SHP77 (cell line): ENCODE results near the gene ARHGAP8.
"Not testable (repeated sequence)": the region's sequence is repeated elsewhere in the genome, so short reads cannot be mapped to it uniquely, and the experiment has no call there.

ENCODE experiments used
- DNase-seq, 2 experiments: peaks; one replicate each; lab custom pipeline; 2025; lab: John Stamatoyannopoulos, UW

The ARHGAP8 gene

DNA sequence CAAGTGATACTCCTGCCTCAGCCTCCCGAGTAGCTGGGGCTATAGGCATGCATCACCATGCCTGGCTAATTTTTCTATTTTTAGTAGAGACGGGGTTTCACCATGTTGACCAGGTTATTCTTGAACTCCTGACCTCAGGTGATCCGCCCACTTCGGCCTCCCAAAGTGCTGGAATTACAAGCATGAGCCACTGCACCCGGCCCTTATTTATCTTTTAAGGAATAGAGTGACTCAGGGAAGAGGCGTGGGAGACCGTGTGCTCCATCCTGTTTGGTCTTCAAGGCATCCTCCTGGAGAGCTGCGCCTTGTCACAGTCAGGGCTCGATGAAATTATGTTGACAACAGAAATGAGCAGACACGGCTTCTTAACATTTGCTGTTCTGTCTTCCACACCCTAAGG is 12.7 kb upstream of the ARHGAP8 start:
- not testable (repeated sequence) for DNase-seq

GRCh38 chr22:44740307-44740706 is 12.1 kb upstream of the ARHGAP8 start:
- DNase-seq: no peak

- DNase-seq: no peak
Measured at GRCh38 chr22:44741929-44742328, 10.4 kb upstream of the ARHGAP8 start.

GRCh38 chr22:44743247-44743646 is 9.1 kb upstream of the ARHGAP8 start:
- DNase-seq: no peak

GRCh38 chr22:44743804-44744211 is 8.6 kb upstream of the ARHGAP8 start:
- DNase-seq: no peak

- DNase-seq: no peak
Measured at GRCh38 chr22:44745853-44746789, 6.3 kb upstream of the ARHGAP8 start.

- not testable (repeated sequence) for DNase-seq
Measured at GRCh38 chr22:44747784-44748127, 4.6 kb upstream of the ARHGAP8 start.

DNA sequence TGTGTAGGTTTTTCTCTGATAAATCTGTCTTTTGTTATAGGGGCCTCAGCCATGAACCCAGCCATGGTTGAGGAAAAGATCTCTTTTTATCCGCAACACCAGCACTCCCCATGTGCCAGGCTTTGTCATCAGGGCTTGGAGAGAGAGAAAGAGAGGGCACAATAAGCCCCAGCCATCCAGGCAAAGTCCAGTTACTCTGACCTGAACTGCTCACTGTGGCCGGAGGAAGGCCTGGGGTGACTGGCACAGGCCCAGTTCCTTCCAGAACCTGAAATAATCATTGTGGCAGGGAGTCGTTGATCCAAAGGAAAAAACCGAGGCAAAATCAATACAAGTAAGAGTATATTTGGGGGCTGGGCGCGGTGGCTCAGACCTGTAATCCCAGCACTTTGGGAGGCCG is 3.9 kb upstream of the ARHGAP8 start:
- no peak for DNase-seq

- DNase-seq: no peak
Measured at GRCh38 chr22:44750481-44750880, 1.9 kb upstream of the ARHGAP8 start.

DNA sequence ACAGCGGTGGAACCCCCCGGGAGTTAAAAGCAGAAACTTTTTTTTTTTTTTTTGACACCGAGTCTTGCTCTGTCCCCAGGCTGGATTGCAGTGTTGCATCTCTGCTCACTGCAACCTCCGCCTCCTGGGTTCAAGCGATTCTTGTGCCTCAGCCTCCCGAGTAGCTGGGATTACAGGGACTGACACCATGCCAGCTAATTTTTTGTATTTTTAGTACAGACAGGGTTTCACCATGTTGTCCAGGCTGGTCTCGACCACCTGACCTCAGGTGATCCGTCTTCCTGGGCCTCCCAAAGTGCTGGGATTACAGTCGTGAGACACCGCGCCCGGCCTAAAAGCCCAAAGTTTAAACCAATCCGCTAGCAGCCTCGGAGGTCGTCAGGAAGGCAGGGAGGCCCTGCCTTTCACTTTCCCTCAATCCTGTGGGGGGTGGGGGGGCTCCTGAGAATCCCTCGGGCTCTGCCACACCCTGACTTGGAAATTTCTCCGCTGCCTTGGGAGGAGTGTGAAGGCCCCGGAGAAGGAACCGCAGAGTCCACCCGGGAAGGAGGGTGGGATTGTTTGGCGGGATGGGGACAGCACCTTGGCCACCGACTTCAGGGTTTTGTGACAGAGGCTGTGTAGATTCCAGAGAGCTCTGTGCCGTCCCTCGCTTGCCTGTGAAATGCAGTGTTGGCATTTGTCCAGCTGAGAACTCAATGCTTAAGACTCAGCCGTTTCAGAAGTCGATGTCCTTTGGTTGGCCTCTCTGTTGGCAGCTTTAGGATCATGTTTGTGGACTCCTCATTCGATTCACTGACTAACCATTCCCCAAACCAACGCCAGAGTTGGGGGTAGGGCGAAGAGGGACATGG is 1.0 kb downstream of the ARHGAP8 start:
- no peak for DNase-seq

DNA sequence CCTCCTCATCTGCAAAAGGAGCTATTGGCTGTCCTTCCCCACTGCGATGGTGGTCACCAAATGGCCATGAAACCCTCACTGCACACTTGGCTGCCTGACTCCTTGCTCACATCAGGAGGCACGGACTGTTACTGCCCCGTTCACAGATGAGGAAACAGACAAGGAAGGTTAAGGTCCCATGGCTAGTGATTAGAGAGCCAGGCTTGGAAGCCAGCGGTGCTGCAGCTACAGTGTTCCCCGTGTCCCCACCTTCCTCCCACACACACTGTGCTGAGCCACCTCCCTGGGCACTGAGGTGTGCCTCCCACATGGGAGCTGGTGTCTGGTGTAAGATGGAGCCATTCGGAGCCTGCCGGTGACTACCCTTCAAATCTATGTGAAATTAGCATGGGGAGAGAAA is 2.6 kb downstream of the ARHGAP8 start:
- DNase-seq: no peak

DNA sequence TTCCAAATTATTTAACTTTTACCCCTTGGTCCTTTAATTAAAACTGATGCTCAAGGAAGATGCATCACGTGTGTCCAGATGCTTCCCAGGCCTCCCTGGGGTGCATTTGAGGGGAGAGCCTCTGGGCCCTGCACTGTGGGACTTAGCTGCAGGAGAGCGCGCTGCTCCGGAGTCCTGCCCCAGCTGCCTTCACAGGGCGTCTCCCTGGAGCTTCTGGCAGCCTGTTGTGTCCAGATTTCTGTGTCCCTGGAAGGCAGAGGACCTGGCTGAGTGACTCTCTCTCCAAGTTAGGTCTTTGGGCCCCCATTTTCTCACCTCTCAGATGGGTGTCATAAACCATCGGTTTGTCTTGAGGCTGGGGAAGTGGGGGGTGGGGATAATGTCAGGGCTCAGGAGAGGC is 3.0 kb downstream of the ARHGAP8 start:
- no peak for DNase-seq

GRCh38 chr22:44755956-44756361 is 3.6 kb downstream of the ARHGAP8 start:
- no peak for DNase-seq

GRCh38 chr22:44758344-44758973 is 6.1 kb downstream of the ARHGAP8 start:
- DNase-seq: peak; percentile 31 to 47

- DNase-seq: no peak
Measured at GRCh38 chr22:44759001-44759400, 6.6 kb downstream of the ARHGAP8 start.

GRCh38 chr22:44759430-44760310 is 7.3 kb downstream of the ARHGAP8 start:
- no peak for DNase-seq

GRCh38 chr22:44760476-44760875 is 8.1 kb downstream of the ARHGAP8 start:
- DNase-seq: no peak

DNA sequence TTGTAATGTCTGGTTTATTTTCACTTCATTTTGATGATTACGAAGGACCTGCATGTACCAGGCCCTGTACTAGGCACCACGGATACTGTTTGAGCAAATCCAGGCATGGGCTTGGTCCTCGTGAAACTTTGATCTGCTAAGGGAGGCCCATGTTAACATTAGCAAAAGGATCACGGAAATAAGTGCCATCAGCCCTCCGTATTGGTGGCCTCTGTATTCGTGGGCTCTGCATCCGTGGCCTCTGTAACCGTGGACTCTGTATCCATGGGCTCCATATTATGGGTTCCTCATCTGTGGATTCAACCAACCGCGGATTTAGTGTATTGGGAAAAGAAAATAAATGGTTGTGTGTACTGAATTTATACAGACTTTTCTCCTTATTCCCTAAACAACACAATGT is 8.7 kb downstream of the ARHGAP8 start:
- DNase-seq: no peak

- DNase-seq: no peak
Measured at GRCh38 chr22:44764373-44764772, 12.0 kb downstream of the ARHGAP8 start.

DNA sequence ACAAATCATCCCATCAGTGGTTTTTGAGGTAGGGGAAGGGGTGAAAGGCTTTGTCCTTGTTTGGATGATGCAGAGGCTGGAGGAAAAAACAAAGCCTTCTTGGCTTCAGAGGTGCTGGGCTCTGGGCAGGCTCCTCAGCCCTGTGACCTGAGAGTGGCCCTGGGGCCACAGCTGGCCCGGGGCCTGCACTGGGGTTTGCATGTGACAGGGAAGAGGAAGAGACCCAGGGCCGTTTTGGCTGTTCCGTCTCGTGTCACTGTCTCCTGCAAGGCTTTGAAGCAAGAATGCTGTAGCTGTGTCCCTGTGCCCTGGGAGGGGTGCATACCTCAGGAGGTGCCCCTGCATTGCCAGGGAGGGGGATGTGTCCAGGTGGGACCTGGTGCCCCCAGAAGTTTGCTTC is 12.6 kb downstream of the ARHGAP8 start:
- DNase-seq: no peak

GRCh38 chr22:44765571-44766285 is 13.4 kb downstream of the ARHGAP8 start:
- no peak for DNase-seq
